HG03095 (cell line): Measurements from ENCODE around the gene SATB2.

ENCODE experiments used
- ATAC-seq: cut with Tn5 transposase; IDR thresholded peaks from one replicate; pipeline ENCODE4 v1.9.1; 2021; ENCODE audit warnings: moderate library complexity; ENCODE audit not compliant: unreplicated experiment

SATB2 gene

DNA sequence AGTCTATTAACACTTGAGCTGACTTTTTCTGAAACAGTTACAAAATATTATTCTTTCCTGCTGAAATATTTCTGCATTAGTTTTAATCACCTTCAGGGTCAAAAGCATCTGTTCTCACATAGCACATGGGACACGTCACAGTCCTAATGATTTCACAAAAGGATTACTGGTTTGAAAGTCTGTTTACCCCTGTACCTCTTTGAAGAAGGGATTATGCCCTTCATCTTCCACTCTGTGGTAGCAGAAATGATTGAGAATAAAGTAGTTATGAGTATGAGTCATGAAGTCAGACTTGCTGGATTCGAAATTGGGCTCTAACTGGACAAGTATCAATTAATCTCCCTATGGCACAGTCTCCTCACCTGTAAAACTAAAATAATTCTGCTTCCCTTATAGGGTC, 121.2 kb downstream of the SATB2 start:
- no peak for ATAC-seq

DNA sequence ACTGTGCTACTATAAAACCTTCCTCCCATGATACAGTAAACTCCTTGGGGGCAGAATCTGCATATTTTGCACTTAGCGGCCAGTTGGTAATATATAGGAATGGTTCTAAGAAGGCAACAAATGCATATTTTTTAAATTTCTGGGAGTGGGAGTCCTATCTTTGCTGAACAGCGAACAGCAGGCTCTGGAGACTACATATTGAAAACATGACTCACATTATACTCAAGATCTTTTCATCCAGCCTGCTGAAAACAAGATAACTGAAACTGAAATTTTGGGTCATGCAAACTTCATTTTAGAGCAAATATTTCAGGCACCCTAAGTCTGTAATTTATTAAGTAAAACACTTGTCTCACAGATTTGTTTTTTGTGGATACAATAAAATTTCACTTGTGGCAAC, 122.2 kb downstream of the SATB2 start:
- no peak for ATAC-seq

DNA sequence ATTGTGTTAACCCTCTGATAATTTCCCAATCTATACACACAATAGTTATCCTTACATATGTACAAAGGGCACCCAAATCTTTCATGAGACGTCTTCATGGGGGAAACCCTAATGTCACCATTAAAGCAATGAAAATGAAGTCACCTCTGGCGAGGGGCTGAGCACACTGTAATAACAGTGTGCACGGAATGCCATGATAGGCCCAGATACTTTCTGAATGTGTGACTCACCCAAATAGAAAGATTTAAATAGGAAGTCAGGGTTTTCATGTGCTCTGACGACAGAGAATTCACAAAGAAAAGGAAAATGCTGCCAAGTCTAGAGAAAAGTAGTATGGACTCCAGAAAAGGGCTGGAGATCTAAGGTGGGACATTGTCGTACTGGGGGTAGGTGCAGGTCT, 128.3 kb downstream of the SATB2 start:
- no peak for ATAC-seq

DNA sequence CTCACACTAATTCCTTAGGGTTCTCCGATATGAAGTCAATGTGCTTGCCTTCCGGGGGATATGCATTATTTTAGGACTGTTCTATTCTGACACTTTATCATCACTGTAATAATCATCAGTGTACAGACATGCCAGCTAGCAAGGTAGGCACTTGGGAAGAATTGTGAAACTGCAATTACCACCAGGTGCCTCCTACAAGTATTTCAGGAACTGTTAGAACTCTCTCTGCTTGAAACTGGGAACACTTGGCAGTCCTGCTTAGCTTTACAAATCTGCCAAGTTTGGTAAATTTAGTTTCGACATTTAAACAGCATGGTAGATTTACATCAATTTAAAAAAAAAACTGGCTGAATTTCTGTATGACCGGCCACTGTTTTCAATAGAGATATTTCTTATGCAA, 128.7 kb downstream of the SATB2 start:
- ATAC-seq: no peak

- ATAC-seq: no peak
Measured at GRCh38 chr2:199325881-199326280, 131.9 kb downstream of the SATB2 start.

- ATAC-seq: no peak
Measured at GRCh38 chr2:199322151-199322550, 135.6 kb downstream of the SATB2 start.

GRCh38 chr2:199317646-199318045, 140.1 kb downstream of the SATB2 start:
- no peak for ATAC-seq

GRCh38 chr2:199316851-199317250, 140.9 kb downstream of the SATB2 start:
- ATAC-seq: no peak

- ATAC-seq: no peak
Measured at GRCh38 chr2:199315299-199316179, 142.2 kb downstream of the SATB2 start.

- no peak for ATAC-seq
Measured at GRCh38 chr2:199312931-199313330, 144.8 kb downstream of the SATB2 start.

GRCh38 chr2:199310771-199311585, 146.8 kb downstream of the SATB2 start:
- ATAC-seq: no peak

GRCh38 chr2:199309973-199310372, 147.8 kb downstream of the SATB2 start:
- no peak for ATAC-seq

GRCh38 chr2:199309411-199309810, 148.3 kb downstream of the SATB2 start:
- ATAC-seq: no peak

- ATAC-seq: no peak
Measured at GRCh38 chr2:199308567-199308966, 149.2 kb downstream of the SATB2 start.

DNA sequence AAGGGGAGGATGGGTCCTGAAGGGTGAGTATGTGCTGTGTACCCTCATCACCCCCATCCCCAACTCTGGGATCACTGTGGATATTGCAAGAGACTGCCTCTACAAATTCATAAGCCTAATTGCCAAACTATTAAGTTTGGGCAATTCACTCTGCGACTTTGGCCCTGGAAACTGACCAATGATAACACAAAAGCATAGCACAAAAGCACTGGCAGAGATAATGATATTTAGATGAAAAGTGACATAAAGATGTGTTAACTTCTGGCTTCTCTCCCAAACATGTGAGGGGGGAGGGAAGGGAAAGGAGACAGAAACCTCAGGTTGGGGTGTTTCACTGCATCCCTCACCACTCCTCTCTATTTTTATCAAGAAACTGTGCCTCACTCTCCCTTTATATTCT, 150.3 kb downstream of the SATB2 start:
- ATAC-seq: no peak

GRCh38 chr2:199306116-199306515, 151.6 kb downstream of the SATB2 start:
- ATAC-seq: no peak

GRCh38 chr2:199303728-199304177, 154.0 kb downstream of the SATB2 start:
- ATAC-seq: no peak

DNA sequence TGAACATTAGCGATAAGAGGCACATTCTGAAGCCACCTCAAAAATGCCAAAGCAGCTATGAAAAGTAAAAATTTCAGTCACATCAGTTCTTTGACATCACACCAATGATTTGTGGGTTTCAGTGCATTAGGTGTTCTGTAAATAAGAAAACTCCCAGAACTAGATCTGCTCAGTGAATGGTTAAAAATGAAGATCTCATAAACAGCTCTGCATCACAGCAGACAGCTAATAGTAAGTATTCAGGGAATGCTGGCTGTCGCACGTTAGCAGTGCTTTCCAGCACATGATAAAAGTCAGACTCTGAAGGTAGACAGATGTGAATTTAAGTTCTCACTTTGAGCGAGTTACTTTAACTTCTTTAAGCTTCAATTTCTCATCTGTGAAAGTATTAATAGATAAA, 154.9 kb downstream of the SATB2 start:
- no peak for ATAC-seq

DNA sequence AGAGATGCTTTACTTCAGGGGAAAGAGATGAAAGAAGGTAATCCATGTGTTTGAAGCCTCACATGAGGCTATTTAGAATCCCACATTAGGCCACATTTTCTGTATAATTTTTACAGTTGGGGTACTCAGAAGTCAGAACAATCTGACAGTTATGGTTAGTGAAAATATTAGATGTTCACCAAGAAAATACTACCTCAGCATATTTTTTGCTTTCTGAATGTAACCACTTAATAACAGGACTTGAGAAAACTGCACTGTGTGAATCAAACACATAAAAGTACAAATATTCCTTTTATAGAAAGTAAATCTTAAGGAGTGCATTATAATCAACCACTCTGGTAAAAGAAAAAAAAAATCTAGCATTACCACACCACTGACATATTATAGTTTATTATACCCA, 169.3 kb downstream of the SATB2 start:
- ATAC-seq: no peak

GRCh38 chr2:199282309-199282708, 175.4 kb downstream of the SATB2 start:
- no peak for ATAC-seq

- no peak for ATAC-seq
Measured at GRCh38 chr2:199279146-199279545, 178.6 kb downstream of the SATB2 start.

- ATAC-seq: no peak
Measured at GRCh38 chr2:199278099-199278498, 179.6 kb downstream of the SATB2 start.
